Middle frontal gyrus (tissue), 1 donor: ENCODE results near the gene ACBD5.

Source experiments
- DNase-seq: peaks from one replicate; pipeline ENCODE4 v3.0.0-alpha.2; 2015; ENCODE audit warnings: low spot score; ENCODE audit errors: extremely low spot score

The ACBD5 gene

DNA sequence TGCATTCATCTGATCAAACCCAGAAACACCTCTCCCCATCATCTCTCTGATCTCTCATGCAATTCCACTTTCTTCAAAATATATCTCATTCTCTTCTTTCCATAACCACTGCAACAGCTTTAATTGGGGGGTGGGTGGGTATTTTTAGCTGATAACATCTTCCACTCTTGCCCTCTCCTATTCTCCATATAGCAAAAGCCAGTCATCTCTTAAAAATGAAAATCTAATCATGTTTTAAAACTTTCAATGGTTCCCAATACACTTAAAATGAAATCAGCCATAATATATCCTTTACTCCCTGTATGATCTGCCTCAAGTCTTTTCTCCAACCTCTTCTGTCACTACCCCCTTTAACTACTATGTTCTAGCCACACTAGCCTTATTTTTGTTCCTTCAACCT is 87.9 kb downstream of the ACBD5 start:
- no peak for DNase-seq

GRCh38 chr10:27150261-27150660 is 90.3 kb downstream of the ACBD5 start:
- DNase-seq, result no peak

DNA sequence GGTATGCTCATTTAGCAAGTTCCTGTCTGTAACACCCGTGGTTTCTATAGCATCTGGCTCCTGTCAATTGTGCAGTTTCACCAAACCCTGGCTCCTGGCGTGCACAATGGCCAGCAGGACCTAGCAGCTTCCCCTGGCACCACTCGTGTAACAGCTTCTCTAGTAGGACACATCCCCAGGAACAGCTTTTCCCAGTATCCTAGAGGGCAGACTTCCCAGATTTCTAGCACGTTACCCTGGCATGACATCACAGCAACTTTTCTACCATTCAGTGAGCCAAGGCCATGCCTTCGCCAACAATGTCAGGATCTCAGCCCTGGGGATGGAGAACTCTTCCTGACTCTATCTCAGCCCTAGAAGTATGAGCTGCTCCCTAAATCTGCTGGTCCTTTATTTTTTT is 92.9 kb downstream of the ACBD5 start:
- no peak for DNase-seq

DNA sequence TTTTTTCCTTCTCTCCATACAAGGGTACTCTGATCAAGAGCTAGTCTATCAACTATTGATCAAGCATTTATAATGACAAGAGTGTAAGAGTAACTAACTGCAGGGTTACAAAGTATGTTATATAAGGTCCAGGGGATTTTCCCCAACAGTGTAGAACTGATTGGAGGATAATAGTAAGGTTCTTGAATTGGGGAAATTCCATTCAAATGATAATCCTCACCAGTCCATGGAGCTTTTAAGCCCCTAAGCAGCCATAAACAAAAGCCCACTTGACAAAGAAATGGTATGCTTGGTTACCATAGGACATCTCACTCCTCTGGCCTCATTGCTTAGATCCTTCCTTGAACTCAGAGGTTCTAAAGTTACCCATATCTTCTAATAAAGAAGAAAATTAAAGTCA is 94.7 kb downstream of the ACBD5 start:
- DNase-seq, result no peak
